Neural progenitor cell (in vitro differentiated cells): ENCODE measurements around the gene MID1. TPM values are rescaled to one million over a fixed set of nuclear protein-coding genes. Genes with fewer than 3 reads are reported as not detected.

ENCODE experiments used
- DNase-seq: peaks from one replicate; pipeline ENCODE4 v3.0.0-alpha.2; 2016; ENCODE audit warnings: low spot score
- H2AFZ ChIP-seq: fragments of 200-600 bp; sonication (generic); replicated peaks from 2 replicates; pipeline ENCODE4 v1.6.1; 2016; ENCODE audit warnings: antibody characterized with exemption
- H3F3A ChIP-seq: fragments of 200-600 bp; sonication (generic); 2 replicates; pipeline ENCODE4 v1.6.1; 2016; ENCODE audit warnings: antibody characterized with exemption, low read depth
- H3K27ac ChIP-seq: fragments of 200-600 bp; sonication (generic); 2 replicates; pipeline ENCODE4 v1.5.1; 2016; ENCODE audit warnings: mild to moderate bottlenecking
- H3K27me3 ChIP-seq: fragments of 200-600 bp; sonication (generic); 2 replicates; pipeline ENCODE4 v1.6.1; 2016; ENCODE audit warnings: mild to moderate bottlenecking, moderate library complexity
- H3K36me3 ChIP-seq: fragments of 200-600 bp; sonication (generic); 2 replicates; pipeline ENCODE4 v1.5.1; 2016
- H3K4me1 ChIP-seq: fragments of 200-600 bp; sonication (generic); 2 replicates; pipeline ENCODE4 v1.6.1; 2016; ENCODE audit warnings: mixed run types
- H3K4me2 ChIP-seq: fragments of 200-600 bp; sonication (generic); 2 replicates; pipeline ENCODE4 v1.6.1; 2016
- H3K4me3 ChIP-seq: fragments of 200-600 bp; sonication (generic); 2 replicates; pipeline ENCODE4 v1.5.1; 2016
- H3K79me2 ChIP-seq: fragments of 200-600 bp; sonication (generic); 2 replicates; pipeline ENCODE4 v1.6.1; 2016; ENCODE audit warnings: low read depth
- H3K9ac ChIP-seq: fragments of 200-600 bp; sonication (generic); 2 replicates; pipeline ENCODE4 v1.6.1; 2016
- H3K9me3 ChIP-seq: fragments of 200-600 bp; sonication (generic); 2 replicates; pipeline ENCODE4 v1.5.1; 2016; ENCODE audit warnings: low read depth
- H4K20me1 ChIP-seq: fragments of 200-600 bp; sonication (generic); 2 replicates; pipeline ENCODE4 v1.6.1; 2016; ENCODE audit warnings: low read depth
- H3K27ac Mint-ChIP-seq: 3 replicates; pipeline ENCODE4 v1.8.0; 2021; ENCODE audit warnings: mixed read lengths
- H3K27me3 Mint-ChIP-seq: 2 replicates; pipeline ENCODE4 v1.8.0; 2022; ENCODE audit warnings: low read depth, mild to moderate bottlenecking, inconsistent platforms, moderate library complexity, mixed read lengths; ENCODE audit not compliant: insufficient read depth
- H3K36me3 Mint-ChIP-seq: 3 replicates; pipeline ENCODE4 v1.8.0; 2021; ENCODE audit warnings: mixed read lengths
- H3K4me1 Mint-ChIP-seq: 3 replicates; pipeline ENCODE4 v1.8.0; 2021; ENCODE audit warnings: mixed read lengths
- H3K4me3 Mint-ChIP-seq: 3 replicates; pipeline ENCODE4 v1.8.0; 2021; ENCODE audit warnings: mild to moderate bottlenecking, moderate library complexity, mixed read lengths
- H3K9me3 Mint-ChIP-seq: 3 replicates; pipeline ENCODE4 v1.8.0; 2020; ENCODE audit warnings: mixed read lengths
- EZH2 ChIP-seq: fragments of 200-600 bp; sonication (generic); IDR thresholded peaks from 2 replicates; pipeline ENCODE4 v1.6.1; 2017; ENCODE audit warnings: antibody characterized with exemption, mild to moderate bottlenecking, moderate library complexity
- EZH2phosphoT487 ChIP-seq: fragments of 200-600 bp; sonication (generic); IDR thresholded peaks from 2 replicates; pipeline ENCODE4 v1.6.1; 2017; ENCODE audit warnings: antibody characterized with exemption
- total RNA-seq: library from RNA; depleted of rRNA; stranded (reverse); fragments of >200 nt; gene quantifications from 2 replicates; pipeline ENCODE4 v1.2.3, GENCODE V29; 2015; ENCODE audit warnings: low replicate concordance
- TF ChIP-seq, protein P1 (sequence below): fragments of 200-600 bp; sonication (generic); IDR thresholded peaks from 2 replicates; pipeline ENCODE4 v1.5.1; 2017; ENCODE audit warnings: antibody characterized with exemption, mild to moderate bottlenecking

Gene MID1
- total RNA-seq, 1 donor from 2014 or later: 29.5 TPM

DNA sequence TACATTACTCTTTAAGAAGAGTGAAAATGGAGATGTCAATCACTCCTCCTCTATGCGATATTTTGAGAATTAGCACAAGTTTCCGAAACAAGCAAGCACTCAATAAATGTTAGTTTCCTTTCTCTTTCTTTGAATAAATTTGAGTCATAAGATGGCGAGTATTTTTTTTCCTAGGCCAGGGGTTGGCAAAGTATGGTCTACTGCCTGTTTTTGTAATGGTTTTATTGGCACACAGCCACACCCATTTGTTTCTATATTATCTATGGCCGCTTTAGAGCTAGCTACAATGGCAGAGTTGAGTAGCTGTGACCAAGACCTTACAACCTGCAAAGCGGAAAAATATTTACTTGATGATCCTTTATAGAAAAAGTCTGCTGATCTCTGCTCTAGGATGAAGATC is 139.5 kb downstream of the MID1 start:
- Mint-ChIP-seq H3K27me3 (no peaks in the 10 kb centered on the region), H3K9me3 (peaks cover 5% of the 10 kb centered on the region), H3K4me1 (peaks cover 14% of the 10 kb centered on the region), H3K36me3 (peaks cover 50% of the 10 kb centered on the region), H3K4me3 (no peak overlapping the region), H3K27ac (no peak overlapping the region)
- Histone ChIP-seq H3K4me2 (no peak overlapping the region), H3K9ac (no peak overlapping the region), H3K27ac (no peak overlapping the region), H3K36me3 (peaks cover 6% of the 10 kb centered on the region), H3K4me3 (no peak overlapping the region), H4K20me1 (no peaks in the 10 kb centered on the region), H3K4me1 (no peaks in the 10 kb centered on the region), H3F3A (no peaks in the 10 kb centered on the region), H3K9me3 (no peaks in the 10 kb centered on the region), H2AFZ (no peak overlapping the region), H3K79me2 (no peaks in the 10 kb centered on the region), H3K27me3 (no peaks in the 10 kb centered on the region)
- TF ChIP-seq EZH2 (no peak), EZH2phosphoT487 (no peak)
- TF ChIP-seq, protein P1, sequence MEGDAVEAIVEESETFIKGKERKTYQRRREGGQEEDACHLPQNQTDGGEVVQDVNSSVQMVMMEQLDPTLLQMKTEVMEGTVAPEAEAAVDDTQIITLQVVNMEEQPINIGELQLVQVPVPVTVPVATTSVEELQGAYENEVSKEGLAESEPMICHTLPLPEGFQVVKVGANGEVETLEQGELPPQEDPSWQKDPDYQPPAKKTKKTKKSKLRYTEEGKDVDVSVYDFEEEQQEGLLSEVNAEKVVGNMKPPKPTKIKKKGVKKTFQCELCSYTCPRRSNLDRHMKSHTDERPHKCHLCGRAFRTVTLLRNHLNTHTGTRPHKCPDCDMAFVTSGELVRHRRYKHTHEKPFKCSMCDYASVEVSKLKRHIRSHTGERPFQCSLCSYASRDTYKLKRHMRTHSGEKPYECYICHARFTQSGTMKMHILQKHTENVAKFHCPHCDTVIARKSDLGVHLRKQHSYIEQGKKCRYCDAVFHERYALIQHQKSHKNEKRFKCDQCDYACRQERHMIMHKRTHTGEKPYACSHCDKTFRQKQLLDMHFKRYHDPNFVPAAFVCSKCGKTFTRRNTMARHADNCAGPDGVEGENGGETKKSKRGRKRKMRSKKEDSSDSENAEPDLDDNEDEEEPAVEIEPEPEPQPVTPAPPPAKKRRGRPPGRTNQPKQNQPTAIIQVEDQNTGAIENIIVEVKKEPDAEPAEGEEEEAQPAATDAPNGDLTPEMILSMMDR: no peak
- DNase-seq: no peak

- H2AFZ ChIP-seq: no peak overlapping the region
- peaks cover 50% of the 10 kb centered on the region for H3K36me3 Mint-ChIP-seq
- peaks cover 4% of the 10 kb centered on the region for H3K9me3 ChIP-seq
- no peaks in the 10 kb centered on the region for H3K27me3 Mint-ChIP-seq
- no peak overlapping the region for H3K4me3 ChIP-seq
- peaks cover 13% of the 10 kb centered on the region for H3K4me1 Mint-ChIP-seq
- H3K4me2 ChIP-seq: no peak overlapping the region
- H3K36me3 ChIP-seq: peaks cover 6% of the 10 kb centered on the region
- H3K27me3 ChIP-seq: no peaks in the 10 kb centered on the region
- peaks cover 5% of the 10 kb centered on the region for H3K9me3 Mint-ChIP-seq
- no peaks in the 10 kb centered on the region for H3K79me2 ChIP-seq
- no peaks in the 10 kb centered on the region for H3K4me1 ChIP-seq
- H3K9ac ChIP-seq: no peak overlapping the region
- TF ChIP-seq, protein P1: no peak
- no peak for TF ChIP-seq EZH2
- TF ChIP-seq EZH2phosphoT487: no peak
- no peak overlapping the region for H3K27ac Mint-ChIP-seq
- no peak for DNase-seq
- H3K27ac ChIP-seq: no peak overlapping the region
- no peaks in the 10 kb centered on the region for H3F3A ChIP-seq
- no peak overlapping the region for H3K4me3 Mint-ChIP-seq
- H4K20me1 ChIP-seq: no peaks in the 10 kb centered on the region
Observed at GRCh38 chrX:10479508-10479907, 140.9 kb downstream of the MID1 start.

DNA sequence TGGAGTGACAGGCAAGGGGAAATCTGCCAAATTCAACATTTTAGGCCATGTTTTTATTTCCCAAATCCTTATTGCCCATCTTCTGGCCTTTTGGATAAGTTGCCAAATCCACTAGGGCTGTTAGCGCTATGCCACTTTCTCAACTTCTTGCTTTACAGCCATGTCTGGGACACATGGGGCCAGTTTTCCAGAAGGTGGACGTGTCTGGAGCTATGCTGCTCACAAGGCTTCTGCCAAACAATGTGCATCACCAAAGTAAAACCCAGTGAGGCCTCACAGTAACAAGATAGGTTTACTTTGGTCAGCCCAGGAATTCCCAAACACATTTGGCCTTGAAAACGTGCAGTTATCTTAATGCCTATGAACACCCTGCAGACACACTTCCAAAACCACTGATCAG is 142.9 kb downstream of the MID1 start:
- Mint-ChIP-seq H3K4me3 (no peak overlapping the region), H3K27ac (no peak overlapping the region), H3K36me3 (peaks cover 50% of the 10 kb centered on the region), H3K27me3 (no peaks in the 10 kb centered on the region), H3K4me1 (peaks cover 2% of the 10 kb centered on the region), H3K9me3 (peaks cover 2% of the 10 kb centered on the region)
- Histone ChIP-seq H3K79me2 (no peaks in the 10 kb centered on the region), H3K4me3 (no peak overlapping the region), H4K20me1 (no peaks in the 10 kb centered on the region), H3K27ac (no peak overlapping the region), H3F3A (no peaks in the 10 kb centered on the region), H3K4me2 (no peak overlapping the region), H3K4me1 (no peaks in the 10 kb centered on the region), H3K9me3 (peaks cover 4% of the 10 kb centered on the region), H3K27me3 (no peaks in the 10 kb centered on the region), H3K9ac (no peak overlapping the region), H3K36me3 (peaks cover 10% of the 10 kb centered on the region), H2AFZ (no peak overlapping the region)
- DNase-seq: no peak
- no peak for TF ChIP-seq EZH2phosphoT487
- TF ChIP-seq, protein P1: no peak
- TF ChIP-seq EZH2: no peak
